Ovary (tissue), 3 donors: ENCODE data around the gene ADIRF.

Source experiments
- CTCF ChIP-seq, 3 donors: fragments of 450-650 bp in 2 of 3; fragments of 200-600 bp in 1 of 3; IDR thresholded peaks; one replicate each; pipeline versions ENCODE4 v1.5.1 to v1.8.0; 2016 to 2022; ENCODE audit warnings: antibody characterized with exemption in 3 of 3, mild to moderate bottlenecking in 1 of 3
- EP300 ChIP-seq: sonication (generic); formaldehyde crosslinking; IDR thresholded peaks from one replicate; pipeline ENCODE4 v1.6.1; 2017; ENCODE audit warnings: antibody characterized with exemption
- POLR2A ChIP-seq: fragments of 450-650 bp; IDR thresholded peaks from one replicate; pipeline ENCODE4 v1.6.1; 2017; ENCODE audit warnings: antibody characterized with exemption, mild to moderate bottlenecking, moderate library complexity
- donor health status: DM: no; HTN: no; CAD: no.

GRCh38 chr10:86944907-86945306 is 23.4 kb upstream of the ADIRF start:
- TF ChIP-seq EP300: no peak
- TF ChIP-seq CTCF (IDR thresholded peaks at IDR 0.05): no peak
- TF ChIP-seq POLR2A: no peak
